ENCODE measurements around the gene GNG8. TPM values are rescaled to one million over a fixed set of nuclear protein-coding genes. Genes with fewer than 3 reads are reported as not detected.

The GNG8 gene
- total RNA-seq, 2 experiments from 2014 or later: not detected

- intact Hi-C loops (cut with DNase I, micrococcal nuclease): loop anchor here (1.0 to 10.0 kb wide), 3 partner anchors 26 to 266 kb away; partner anchors contain the start of gene CALM3 (in 1 of the 2)
- no peak for TF ChIP-seq CTCF (IDR thresholded peaks at IDR 0.05)
- peak overlapping the region; percentile 42 for H3K4me3 ChIP-seq (ENCODE audit: low read length)
These were observed 24.6 kb upstream of the GNG8 start for GRCh38 chr19:46660551-46661019.

GRCh38 chr19:46660008-46660517 is 24.1 kb upstream of the GNG8 start:
- H3K27ac ChIP-seq (ENCODE audit: low read depth in 1 of 2, low read length in 2 of 2): no peak overlapping the region

More at GRCh38 chr19:46660551-46661019, 24.6 kb upstream of the GNG8 start:
- DNase-seq: peak in 2 of 14 experiments; percentile 13 to 42
- H3K4me3 Mint-ChIP-seq: peak overlapping the region; percentile 74
- H3K36me3 Mint-ChIP-seq (ENCODE audit: low read depth): no peaks in the 10 kb centered on the region
- Histone ChIP-seq H3K36me3 (ENCODE audit: insufficient read depth, low read length) (no peaks in the 10 kb centered on the region), H3K27ac (ENCODE audit: low read depth in 1 of 2, low read length in 2 of 2) (no peak overlapping the region), H3K27me3 (ENCODE audit: control insufficient read depth in 1 of 2, insufficient read depth in 2 of 2, low read length in 2 of 2) (peaks cover 24 to 26% of the 10 kb centered on the region in 2 experiments), H3K4me1 (ENCODE audit: insufficient read depth, low read length) (peaks cover 32% of the 10 kb centered on the region), H3K9me3 (ENCODE audit: control insufficient read depth in 1 of 2, insufficient read depth in 1 of 2, low read length in 2 of 2) (peaks cover 0 to 15% of the 10 kb centered on the region in 2 experiments)
- peaks cover 20% of the 10 kb centered on the region for H3K4me1 Mint-ChIP-seq (ENCODE audit: low read depth)
- ATAC-seq (ENCODE audit: poor library complexity): no peak
- ChIA-PET POLR2A (interaction anchor here (0.6 to 3.0 kb wide), 19 partner anchors 8 to 145 kb away, joined by 3 to 44 read pairs (median 6); partner anchors contain the start of genes CALM3 and SLC1A5), CTCF (interaction anchor here (0.8 to 3.2 kb wide), 7 partner anchors 44 to 526 kb away, joined by 3 to 34 read pairs (median 17); partner anchors contain the start of gene CALM3)
- H3K27ac Mint-ChIP-seq: no peak overlapping the region
- peaks cover 25% of the 10 kb centered on the region for H3K27me3 Mint-ChIP-seq
- no peaks in the 10 kb centered on the region for H3K9me3 Mint-ChIP-seq

More at GRCh38 chr19:46660008-46660517, 24.1 kb upstream of the GNG8 start:
- Mint-ChIP-seq H3K36me3 (ENCODE audit: low read depth) (no peaks in the 10 kb centered on the region), H3K4me3 (peak overlapping the region; percentile 74), H3K4me1 (ENCODE audit: low read depth) (peaks cover 20% of the 10 kb centered on the region), H3K27ac (no peak overlapping the region), H3K9me3 (no peaks in the 10 kb centered on the region), H3K27me3 (peaks cover 31% of the 10 kb centered on the region)
- peaks cover 32% of the 10 kb centered on the region for H3K4me1 ChIP-seq (ENCODE audit: insufficient read depth, low read length)
- H3K36me3 ChIP-seq (ENCODE audit: insufficient read depth, low read length): no peaks in the 10 kb centered on the region
- ATAC-seq (ENCODE audit: poor library complexity): no peak
- TF ChIP-seq CTCF (IDR thresholded peaks at IDR 0.05): no peak
- intact Hi-C loops (cut with DNase I, micrococcal nuclease): loop anchor here in 1 of 2 experiments (10.0 kb wide), 1 partner anchor 265 kb away; no protein-coding TSS in a partner anchor
- ChIA-PET CTCF (interaction anchor here (1.1 to 3.2 kb wide), 2 partner anchors 43 to 58 kb away, joined by 3 to 33 read pairs; partner anchors contain the start of gene CALM3), POLR2A (interaction anchor here (1.5 kb wide), 1 partner anchor 128 kb away, joined by 4 read pairs; no protein-coding TSS in a partner anchor)
- peaks cover 0 to 15% of the 10 kb centered on the region in 2 experiments for H3K9me3 ChIP-seq (ENCODE audit: control insufficient read depth in 1 of 2, insufficient read depth in 1 of 2, low read length in 2 of 2)
- peak overlapping the region; percentile 42 for H3K4me3 ChIP-seq (ENCODE audit: low read length)
- H3K27me3 ChIP-seq (ENCODE audit: control insufficient read depth in 1 of 2, insufficient read depth in 2 of 2, low read length in 2 of 2): peaks cover 24 to 26% of the 10 kb centered on the region in 2 experiments
- peak in 3 of 14 experiments; percentile 7 to 45 (median 32) for DNase-seq
